Type B pancreatic cell (in vitro differentiated cells): Measurements from ENCODE around the gene AKAP13. TPM values are rescaled to one million over a fixed set of nuclear protein-coding genes. Genes with fewer than 3 reads are reported as not detected.

Experiments
- DNase-seq: peaks from one replicate; pipeline ENCODE4 v3.0.0; 2021; ENCODE audit warnings: mixed read lengths; ENCODE audit not compliant: unreplicated experiment; ENCODE audit errors: extremely low spot score
- H3K27ac Mint-ChIP-seq: 2 replicates; pipeline ENCODE4 v1.8.0; 2021; ENCODE audit warnings: mild to moderate bottlenecking, mixed read lengths
- H3K27me3 Mint-ChIP-seq: 2 replicates; pipeline ENCODE4 v1.8.0; 2021; ENCODE audit warnings: mixed read lengths
- H3K36me3 Mint-ChIP-seq: 2 replicates; pipeline ENCODE4 v1.8.0; 2021; ENCODE audit warnings: mixed read lengths
- H3K4me1 Mint-ChIP-seq: one replicate; pipeline ENCODE4 v1.8.0; 2021; ENCODE audit warnings: mixed read lengths; ENCODE audit not compliant: unreplicated experiment
- H3K4me3 Mint-ChIP-seq: 2 replicates; pipeline ENCODE4 v1.8.0; 2021; ENCODE audit warnings: mild to moderate bottlenecking, mixed read lengths
- H3K9me3 Mint-ChIP-seq: 2 replicates; pipeline ENCODE4 v1.8.0; 2021; ENCODE audit warnings: mixed read lengths
- CTCF ChIP-seq: fragments of 200-600 bp; sonication (generic); conservative IDR thresholded peaks from 2 replicates; pipeline ENCODE4 v1.5.0; 2021; ENCODE audit warnings: antibody characterized with exemption, mild to moderate bottlenecking
- total RNA-seq: library from RNA; stranded (reverse); gene quantifications from 2 replicates; pipeline ENCODE4 v1.2.1, GENCODE V29; 2021; ENCODE audit warnings: low replicate concordance

Gene AKAP13
- total RNA-seq, 1 donor from 2014 or later: 75.7 TPM

GRCh38 chr15:85741021-85741421, 360.6 kb downstream of the AKAP13 start:
- Mint-ChIP-seq H3K4me1 (peaks cover 9% of the 10 kb centered on the region), H3K9me3 (no peaks in the 10 kb centered on the region), H3K4me3 (no peak overlapping the region), H3K36me3 (peaks cover 23% of the 10 kb centered on the region), H3K27ac (no peak overlapping the region), H3K27me3 (no peaks in the 10 kb centered on the region)
- TF ChIP-seq CTCF: no peak
- no peak for DNase-seq

- H3K27ac Mint-ChIP-seq: no peak overlapping the region
- H3K36me3 Mint-ChIP-seq: peaks cover 27% of the 10 kb centered on the region
- no peaks in the 10 kb centered on the region for H3K9me3 Mint-ChIP-seq
- H3K4me3 Mint-ChIP-seq: no peak overlapping the region
- no peak for DNase-seq
- no peak for TF ChIP-seq CTCF
- no peaks in the 10 kb centered on the region for H3K27me3 Mint-ChIP-seq
- peaks cover 9% of the 10 kb centered on the region for H3K4me1 Mint-ChIP-seq
These were observed 361.3 kb downstream of the AKAP13 start for GRCh38 chr15:85741662-85742061.

- no peak for TF ChIP-seq CTCF
- H3K27me3 Mint-ChIP-seq: no peaks in the 10 kb centered on the region
- H3K27ac Mint-ChIP-seq: no peak overlapping the region
- peaks cover 9% of the 10 kb centered on the region for H3K4me1 Mint-ChIP-seq
- H3K4me3 Mint-ChIP-seq: no peak overlapping the region
- DNase-seq: no peak
- H3K36me3 Mint-ChIP-seq: peaks cover 32% of the 10 kb centered on the region
- no peaks in the 10 kb centered on the region for H3K9me3 Mint-ChIP-seq
These were observed 361.9 kb downstream of the AKAP13 start for GRCh38 chr15:85742186-85742821.

- Mint-ChIP-seq H3K9me3 (no peaks in the 10 kb centered on the region), H3K27ac (no peak overlapping the region), H3K4me3 (no peak overlapping the region), H3K27me3 (no peaks in the 10 kb centered on the region), H3K36me3 (peaks cover 32% of the 10 kb centered on the region), H3K4me1 (peaks cover 9% of the 10 kb centered on the region)
- TF ChIP-seq CTCF: no peak
- DNase-seq: no peak
These were observed 363.1 kb downstream of the AKAP13 start for GRCh38 chr15:85743392-85744055.

- TF ChIP-seq CTCF: no peak
- no peaks in the 10 kb centered on the region for H3K9me3 Mint-ChIP-seq
- H3K4me1 Mint-ChIP-seq: peaks cover 13% of the 10 kb centered on the region
- H3K27ac Mint-ChIP-seq: no peak overlapping the region
- no peak for DNase-seq
- H3K4me3 Mint-ChIP-seq: no peak overlapping the region
- peaks cover 26% of the 10 kb centered on the region for H3K36me3 Mint-ChIP-seq
- no peaks in the 10 kb centered on the region for H3K27me3 Mint-ChIP-seq
These were observed 364.2 kb downstream of the AKAP13 start for GRCh38 chr15:85744579-85744978.
